HEK293 (cell line): ENCODE measurements around the gene IFI27L2.

Source experiments
- CTCF ChIA-PET: fragments of 350-600 bp; formaldehyde crosslinking; extraction: SDS; loops from one replicate; lab custom pipeline; 2021; ENCODE audit warnings: antibody characterized with exemption; lab: Yijun Ruan, JAX
- POLR2A ChIA-PET: fragments of 300-600 bp; formaldehyde crosslinking; extraction: SDS; loops from one replicate; lab custom pipeline; 2020; ENCODE audit warnings: antibody characterized with exemption, inconsistent platforms; lab: Yijun Ruan, JAX
- H3K27ac ChIP-seq: fragments of 200-500 bp; sonication (Bioruptor generic); 2 replicates; pipeline ENCODE4 v1.5.1; 2014; ENCODE audit warnings: low read depth, low read length, control low read depth, inconsistent platforms; ENCODE audit errors: extremely low read depth
- H3K36me3 ChIP-seq, 2 experiments: fragments of 200-500 bp in 1 of 2; sonication (Bioruptor generic) in 1 of 2; 1 replicate in 1 of 2; 2 replicates in 1 of 2; pipeline ENCODE4 v1.5.1; 2014 to 2017; ENCODE audit warnings: inconsistent platforms in 2 of 2, low read length in 2 of 2; ENCODE audit not compliant: control insufficient read depth in 2 of 2, insufficient read depth in 1 of 2
- H3K4me1 ChIP-seq: fragments of 200-500 bp; sonication (Bioruptor generic); 2 replicates; pipeline ENCODE4 v1.5.1; 2014; ENCODE audit warnings: mild to moderate bottlenecking, low read length, inconsistent platforms; ENCODE audit not compliant: control insufficient read depth, insufficient read depth
- H3K4me3 ChIP-seq: 2 replicates; pipeline ENCODE4 v1.5.1; 2011; ENCODE audit warnings: low read depth, mild to moderate bottlenecking, control low read depth, low read length, moderate library complexity
- H3K9me3 ChIP-seq: fragments of 200-500 bp; sonication (Bioruptor generic); 2 replicates; pipeline ENCODE4 v1.5.1; 2014; ENCODE audit warnings: low read depth, low read length, inconsistent platforms; ENCODE audit not compliant: control insufficient read depth, insufficient read depth
- SCRT2 ChIP-seq: fragments of 450-650 bp; formaldehyde crosslinking; IDR thresholded peaks from 2 replicates; pipeline ENCODE4 v1.5.1; 2016; ENCODE audit warnings: missing biosample characterization, missing genetic modification characterization
- SP7 ChIP-seq: fragments of 450-650 bp; formaldehyde crosslinking; IDR thresholded peaks from 2 replicates; pipeline ENCODE4 v1.5.1; 2016; ENCODE audit warnings: missing biosample characterization, missing genetic modification characterization
- YY2 ChIP-seq: fragments of 450-650 bp; formaldehyde crosslinking; IDR thresholded peaks from 2 replicates; pipeline ENCODE4 v1.5.1; 2016; ENCODE audit warnings: missing biosample characterization, missing genetic modification characterization
- ZBTB20 ChIP-seq: fragments of 450-650 bp; formaldehyde crosslinking; IDR thresholded peaks from 2 replicates; pipeline ENCODE4 v1.5.1; 2016; ENCODE audit warnings: missing biosample characterization, missing genetic modification characterization
- ZFP37 ChIP-seq: fragments of 450-650 bp; formaldehyde crosslinking; IDR thresholded peaks from 2 replicates; pipeline ENCODE4 v1.5.1; 2016; ENCODE audit warnings: missing biosample characterization, missing genetic modification characterization
- ZFP69B ChIP-seq: fragments of 450-650 bp; formaldehyde crosslinking; IDR thresholded peaks from 2 replicates; pipeline ENCODE4 v1.5.1; 2016; ENCODE audit warnings: missing biosample characterization, missing genetic modification characterization
- ZNF112 ChIP-seq: fragments of 450-650 bp; formaldehyde crosslinking; IDR thresholded peaks from 2 replicates; pipeline ENCODE4 v1.5.0; 2017; ENCODE audit warnings: missing biosample characterization, missing genetic modification characterization
- ZNF133 ChIP-seq: fragments of 450-650 bp; formaldehyde crosslinking; IDR thresholded peaks from 2 replicates; pipeline ENCODE4 v1.5.1; 2016; ENCODE audit warnings: missing biosample characterization, missing genetic modification characterization
- ZNF146 ChIP-seq: fragments of 450-650 bp; formaldehyde crosslinking; IDR thresholded peaks from 2 replicates; pipeline ENCODE4 v1.5.1; 2016; ENCODE audit warnings: missing biosample characterization, missing genetic modification characterization
- ZNF529 ChIP-seq: fragments of 450-650 bp; formaldehyde crosslinking; IDR thresholded peaks from 2 replicates; pipeline ENCODE4 v1.5.1; 2017; ENCODE audit warnings: missing genetic modification characterization, missing biosample characterization; ENCODE audit not compliant: insufficient replicate concordance
- ZNF549 ChIP-seq: fragments of 450-650 bp; IDR thresholded peaks from 2 replicates; pipeline ENCODE4 v1.5.1; 2018; ENCODE audit warnings: missing biosample characterization, missing genetic modification characterization, mild to moderate bottlenecking, inconsistent platforms, moderate library complexity
- ZNF707 ChIP-seq: fragments of 450-650 bp; formaldehyde crosslinking; IDR thresholded peaks from 2 replicates; pipeline ENCODE4 v1.5.1; 2016; ENCODE audit warnings: missing biosample characterization, missing genetic modification characterization
- TF ChIP-seq, protein P1 (sequence below): fragments of 450-650 bp; formaldehyde crosslinking; IDR thresholded peaks from 2 replicates; pipeline ENCODE4 v1.5.1; 2016; ENCODE audit warnings: missing biosample characterization, missing genetic modification characterization
- TF ChIP-seq, protein P2 (sequence below): fragments of 450-650 bp; formaldehyde crosslinking; IDR thresholded peaks from 2 replicates; pipeline ENCODE4 v1.5.1; 2016; ENCODE audit warnings: missing biosample characterization, missing genetic modification characterization
- TF ChIP-seq, protein P3 (sequence below): fragments of 450-650 bp; formaldehyde crosslinking; IDR thresholded peaks from 2 replicates; pipeline ENCODE4 v1.5.1; 2016; ENCODE audit warnings: missing biosample characterization, missing genetic modification characterization
- TF ChIP-seq, protein P4 (sequence below): fragments of 450-650 bp; formaldehyde crosslinking; IDR thresholded peaks from 2 replicates; pipeline ENCODE4 v1.5.1; 2016; ENCODE audit warnings: missing biosample characterization, missing genetic modification characterization
- TF ChIP-seq, protein P5 (sequence below): fragments of 450-650 bp; formaldehyde crosslinking; IDR thresholded peaks from 2 replicates; pipeline ENCODE4 v1.5.1; 2016; ENCODE audit warnings: missing biosample characterization, missing genetic modification characterization, borderline replicate concordance
- TF ChIP-seq, protein P6 (sequence below): fragments of 450-650 bp; formaldehyde crosslinking; IDR thresholded peaks from 2 replicates; pipeline ENCODE4 v1.5.1; 2016; ENCODE audit warnings: missing biosample characterization, missing genetic modification characterization
- TF ChIP-seq, protein P7 (sequence below): fragments of 450-650 bp; formaldehyde crosslinking; IDR thresholded peaks from 2 replicates; pipeline ENCODE4 v1.5.1; 2016; ENCODE audit warnings: missing biosample characterization, missing genetic modification characterization, borderline replicate concordance

The IFI27L2 gene

DNA sequence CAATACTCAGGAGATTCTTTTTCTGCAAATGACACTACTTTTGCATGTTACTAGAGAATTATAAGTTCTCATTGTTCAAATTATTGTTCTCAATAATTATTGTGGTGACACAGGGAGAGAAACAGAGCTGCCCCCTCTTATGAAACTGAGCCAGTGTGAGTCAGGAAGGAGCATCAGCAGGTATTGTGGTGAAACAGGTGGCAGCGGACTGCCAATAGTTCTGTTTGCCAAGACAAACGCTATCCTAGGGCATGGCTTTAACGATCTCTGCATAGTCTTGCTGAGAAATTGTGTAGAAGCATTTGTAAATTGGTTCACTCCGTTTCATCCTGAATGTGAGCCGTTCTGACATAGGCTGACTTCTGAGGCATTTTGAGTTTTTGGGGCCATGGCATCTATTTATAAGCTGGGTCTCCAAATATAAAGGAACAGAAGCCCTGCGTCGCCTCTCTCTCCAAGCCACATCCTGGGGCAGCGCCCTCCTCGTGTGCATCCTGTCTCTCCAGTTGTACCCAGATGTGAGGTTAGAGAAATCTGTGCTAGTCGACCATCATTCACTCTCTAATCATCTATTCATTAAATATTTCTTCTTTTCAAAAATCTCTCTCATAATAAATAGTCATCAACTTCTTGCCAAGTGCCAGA is 29.0 kb upstream of the IFI27L2 start:
- Histone ChIP-seq H3K4me1 (no peaks in the 10 kb centered on the region; the same call in 1 of the 2 replicates), H3K4me3 (no peak overlapping the region), H3K27ac (no peak overlapping the region), H3K36me3 (no peaks in the 10 kb centered on the region), H3K9me3 (no peaks in the 10 kb centered on the region)
- ChIA-PET POLR2A (no interaction called here), CTCF (interaction anchor here (1.0 to 2.1 kb wide), 2 partner anchors 13 to 21 kb away, joined by 3 to 10 read pairs; no protein-coding TSS in a partner anchor)
- 0 out of 2 replicates have a peak, but pooled peaks have one; percentile 10 for TF ChIP-seq SCRT2
- TF ChIP-seq, protein P1, sequence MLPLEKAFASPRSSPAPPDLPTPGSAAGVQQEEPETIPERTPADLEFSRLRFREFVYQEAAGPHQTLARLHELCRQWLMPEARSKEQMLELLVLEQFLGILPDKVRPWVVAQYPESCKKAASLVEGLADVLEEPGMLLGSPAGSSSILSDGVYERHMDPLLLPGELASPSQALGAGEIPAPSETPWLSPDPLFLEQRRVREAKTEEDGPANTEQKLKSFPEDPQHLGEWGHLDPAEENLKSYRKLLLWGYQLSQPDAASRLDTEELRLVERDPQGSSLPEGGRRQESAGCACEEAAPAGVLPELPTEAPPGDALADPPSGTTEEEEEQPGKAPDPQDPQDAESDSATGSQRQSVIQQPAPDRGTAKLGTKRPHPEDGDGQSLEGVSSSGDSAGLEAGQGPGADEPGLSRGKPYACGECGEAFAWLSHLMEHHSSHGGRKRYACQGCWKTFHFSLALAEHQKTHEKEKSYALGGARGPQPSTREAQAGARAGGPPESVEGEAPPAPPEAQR: no peak

DNA sequence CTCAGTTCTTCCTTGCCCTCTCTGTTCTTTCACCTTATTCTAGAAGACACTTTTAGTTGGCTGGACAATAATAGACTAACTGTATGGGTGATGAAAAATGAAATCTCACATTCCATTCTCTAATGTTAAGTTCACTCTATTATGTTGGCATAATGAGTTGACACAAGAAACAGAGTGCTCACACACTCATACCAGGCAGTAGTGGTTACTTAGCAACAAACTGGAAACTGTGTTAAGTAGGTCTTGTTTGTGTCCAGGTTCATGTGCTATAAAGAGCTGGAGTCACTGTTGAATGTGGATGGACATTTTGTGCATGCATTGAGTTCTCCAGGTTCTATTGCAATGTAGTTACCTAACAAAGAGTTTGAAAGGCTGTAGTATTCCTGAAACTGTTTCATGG is 27.8 kb upstream of the IFI27L2 start:
- no peaks in the 10 kb centered on the region for H3K36me3 ChIP-seq
- H3K4me1 ChIP-seq: no peaks in the 10 kb centered on the region; the same call in 1 of the 2 replicates
- no peaks in the 10 kb centered on the region for H3K9me3 ChIP-seq
- CTCF ChIA-PET: interaction anchor here (2.1 kb wide), 1 partner anchor 20 kb away, joined by 10 read pairs; no protein-coding TSS in a partner anchor
- POLR2A ChIA-PET: no interaction called here
- H3K27ac ChIP-seq: no peak overlapping the region
- H3K4me3 ChIP-seq: no peak overlapping the region
- no peak for TF ChIP-seq ZNF112 (tag by site-specific recombination)
- TF ChIP-seq ZNF529: no peak
- TF ChIP-seq, protein P2, sequence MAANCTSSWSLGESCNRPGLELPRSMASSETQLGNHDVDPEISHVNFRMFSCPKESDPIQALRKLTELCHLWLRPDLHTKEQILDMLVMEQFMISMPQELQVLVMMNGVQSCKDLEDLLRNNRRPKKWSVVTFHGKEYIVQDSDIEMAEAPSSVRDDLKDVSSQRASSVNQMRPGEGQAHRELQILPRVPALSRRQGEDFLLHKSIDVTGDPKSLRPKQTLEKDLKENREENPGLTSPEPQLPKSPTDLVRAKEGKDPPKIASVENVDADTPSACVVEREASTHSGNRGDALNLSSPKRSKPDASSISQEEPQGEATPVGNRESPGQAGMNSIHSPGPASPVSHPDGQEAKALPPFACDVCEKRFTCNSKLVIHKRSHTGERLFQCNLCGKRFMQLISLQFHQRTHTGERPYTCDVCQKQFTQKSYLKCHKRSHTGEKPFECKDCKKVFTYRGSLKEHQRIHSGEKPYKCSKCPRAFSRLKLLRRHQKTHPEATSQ: no peak
- TF ChIP-seq, protein P3, sequence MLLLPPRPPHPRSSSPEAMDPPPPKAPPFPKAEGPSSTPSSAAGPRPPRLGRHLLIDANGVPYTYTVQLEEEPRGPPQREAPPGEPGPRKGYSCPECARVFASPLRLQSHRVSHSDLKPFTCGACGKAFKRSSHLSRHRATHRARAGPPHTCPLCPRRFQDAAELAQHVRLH (tag by site-specific recombination): no peak
- TF ChIP-seq, protein P4, sequence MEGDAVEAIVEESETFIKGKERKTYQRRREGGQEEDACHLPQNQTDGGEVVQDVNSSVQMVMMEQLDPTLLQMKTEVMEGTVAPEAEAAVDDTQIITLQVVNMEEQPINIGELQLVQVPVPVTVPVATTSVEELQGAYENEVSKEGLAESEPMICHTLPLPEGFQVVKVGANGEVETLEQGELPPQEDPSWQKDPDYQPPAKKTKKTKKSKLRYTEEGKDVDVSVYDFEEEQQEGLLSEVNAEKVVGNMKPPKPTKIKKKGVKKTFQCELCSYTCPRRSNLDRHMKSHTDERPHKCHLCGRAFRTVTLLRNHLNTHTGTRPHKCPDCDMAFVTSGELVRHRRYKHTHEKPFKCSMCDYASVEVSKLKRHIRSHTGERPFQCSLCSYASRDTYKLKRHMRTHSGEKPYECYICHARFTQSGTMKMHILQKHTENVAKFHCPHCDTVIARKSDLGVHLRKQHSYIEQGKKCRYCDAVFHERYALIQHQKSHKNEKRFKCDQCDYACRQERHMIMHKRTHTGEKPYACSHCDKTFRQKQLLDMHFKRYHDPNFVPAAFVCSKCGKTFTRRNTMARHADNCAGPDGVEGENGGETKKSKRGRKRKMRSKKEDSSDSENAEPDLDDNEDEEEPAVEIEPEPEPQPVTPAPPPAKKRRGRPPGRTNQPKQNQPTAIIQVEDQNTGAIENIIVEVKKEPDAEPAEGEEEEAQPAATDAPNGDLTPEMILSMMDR: no peak
- no peak for TF ChIP-seq SP7 (tag by site-specific recombination)
- no peak for TF ChIP-seq ZFP69B (tag by site-specific recombination)
- TF ChIP-seq, protein P5, sequence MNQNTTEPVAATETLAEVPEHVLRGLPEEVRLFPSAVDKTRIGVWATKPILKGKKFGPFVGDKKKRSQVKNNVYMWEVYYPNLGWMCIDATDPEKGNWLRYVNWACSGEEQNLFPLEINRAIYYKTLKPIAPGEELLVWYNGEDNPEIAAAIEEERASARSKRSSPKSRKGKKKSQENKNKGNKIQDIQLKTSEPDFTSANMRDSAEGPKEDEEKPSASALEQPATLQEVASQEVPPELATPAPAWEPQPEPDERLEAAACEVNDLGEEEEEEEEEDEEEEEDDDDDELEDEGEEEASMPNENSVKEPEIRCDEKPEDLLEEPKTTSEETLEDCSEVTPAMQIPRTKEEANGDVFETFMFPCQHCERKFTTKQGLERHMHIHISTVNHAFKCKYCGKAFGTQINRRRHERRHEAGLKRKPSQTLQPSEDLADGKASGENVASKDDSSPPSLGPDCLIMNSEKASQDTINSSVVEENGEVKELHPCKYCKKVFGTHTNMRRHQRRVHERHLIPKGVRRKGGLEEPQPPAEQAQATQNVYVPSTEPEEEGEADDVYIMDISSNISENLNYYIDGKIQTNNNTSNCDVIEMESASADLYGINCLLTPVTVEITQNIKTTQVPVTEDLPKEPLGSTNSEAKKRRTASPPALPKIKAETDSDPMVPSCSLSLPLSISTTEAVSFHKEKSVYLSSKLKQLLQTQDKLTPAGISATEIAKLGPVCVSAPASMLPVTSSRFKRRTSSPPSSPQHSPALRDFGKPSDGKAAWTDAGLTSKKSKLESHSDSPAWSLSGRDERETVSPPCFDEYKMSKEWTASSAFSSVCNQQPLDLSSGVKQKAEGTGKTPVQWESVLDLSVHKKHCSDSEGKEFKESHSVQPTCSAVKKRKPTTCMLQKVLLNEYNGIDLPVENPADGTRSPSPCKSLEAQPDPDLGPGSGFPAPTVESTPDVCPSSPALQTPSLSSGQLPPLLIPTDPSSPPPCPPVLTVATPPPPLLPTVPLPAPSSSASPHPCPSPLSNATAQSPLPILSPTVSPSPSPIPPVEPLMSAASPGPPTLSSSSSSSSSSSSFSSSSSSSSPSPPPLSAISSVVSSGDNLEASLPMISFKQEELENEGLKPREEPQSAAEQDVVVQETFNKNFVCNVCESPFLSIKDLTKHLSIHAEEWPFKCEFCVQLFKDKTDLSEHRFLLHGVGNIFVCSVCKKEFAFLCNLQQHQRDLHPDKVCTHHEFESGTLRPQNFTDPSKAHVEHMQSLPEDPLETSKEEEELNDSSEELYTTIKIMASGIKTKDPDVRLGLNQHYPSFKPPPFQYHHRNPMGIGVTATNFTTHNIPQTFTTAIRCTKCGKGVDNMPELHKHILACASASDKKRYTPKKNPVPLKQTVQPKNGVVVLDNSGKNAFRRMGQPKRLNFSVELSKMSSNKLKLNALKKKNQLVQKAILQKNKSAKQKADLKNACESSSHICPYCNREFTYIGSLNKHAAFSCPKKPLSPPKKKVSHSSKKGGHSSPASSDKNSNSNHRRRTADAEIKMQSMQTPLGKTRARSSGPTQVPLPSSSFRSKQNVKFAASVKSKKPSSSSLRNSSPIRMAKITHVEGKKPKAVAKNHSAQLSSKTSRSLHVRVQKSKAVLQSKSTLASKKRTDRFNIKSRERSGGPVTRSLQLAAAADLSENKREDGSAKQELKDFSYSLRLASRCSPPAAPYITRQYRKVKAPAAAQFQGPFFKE (tag by site-specific recombination): no peak
- no peak for TF ChIP-seq ZFP37 (tag by site-specific recombination)
- no peak for TF ChIP-seq ZNF707 (tag by site-specific recombination)
- TF ChIP-seq ZBTB20 (tag by site-specific recombination): no peak
- TF ChIP-seq ZNF146 (tag by site-specific recombination): no peak
- no peak for TF ChIP-seq ZNF133
- TF ChIP-seq, protein P6, sequence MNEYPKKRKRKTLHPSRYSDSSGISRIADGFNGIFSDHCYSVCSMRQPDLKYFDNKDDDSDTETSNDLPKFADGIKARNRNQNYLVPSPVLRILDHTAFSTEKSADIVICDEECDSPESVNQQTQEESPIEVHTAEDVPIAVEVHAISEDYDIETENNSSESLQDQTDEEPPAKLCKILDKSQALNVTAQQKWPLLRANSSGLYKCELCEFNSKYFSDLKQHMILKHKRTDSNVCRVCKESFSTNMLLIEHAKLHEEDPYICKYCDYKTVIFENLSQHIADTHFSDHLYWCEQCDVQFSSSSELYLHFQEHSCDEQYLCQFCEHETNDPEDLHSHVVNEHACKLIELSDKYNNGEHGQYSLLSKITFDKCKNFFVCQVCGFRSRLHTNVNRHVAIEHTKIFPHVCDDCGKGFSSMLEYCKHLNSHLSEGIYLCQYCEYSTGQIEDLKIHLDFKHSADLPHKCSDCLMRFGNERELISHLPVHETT (tag by site-specific recombination): no peak
- TF ChIP-seq YY2: no peak
- TF ChIP-seq, protein P7, sequence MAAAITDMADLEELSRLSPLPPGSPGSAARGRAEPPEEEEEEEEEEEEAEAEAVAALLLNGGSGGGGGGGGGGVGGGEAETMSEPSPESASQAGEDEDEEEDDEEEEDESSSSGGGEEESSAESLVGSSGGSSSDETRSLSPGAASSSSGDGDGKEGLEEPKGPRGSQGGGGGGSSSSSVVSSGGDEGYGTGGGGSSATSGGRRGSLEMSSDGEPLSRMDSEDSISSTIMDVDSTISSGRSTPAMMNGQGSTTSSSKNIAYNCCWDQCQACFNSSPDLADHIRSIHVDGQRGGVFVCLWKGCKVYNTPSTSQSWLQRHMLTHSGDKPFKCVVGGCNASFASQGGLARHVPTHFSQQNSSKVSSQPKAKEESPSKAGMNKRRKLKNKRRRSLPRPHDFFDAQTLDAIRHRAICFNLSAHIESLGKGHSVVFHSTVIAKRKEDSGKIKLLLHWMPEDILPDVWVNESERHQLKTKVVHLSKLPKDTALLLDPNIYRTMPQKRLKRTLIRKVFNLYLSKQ (tag by site-specific recombination): no peak
- TF ChIP-seq ZNF549: no peak
